Regular cardiac myocyte (primary cell): ENCODE measurements around the gene TDP1. TPM values are rescaled to one million over a fixed set of nuclear protein-coding genes. Genes with fewer than 3 reads are reported as not detected.

Source experiments
- total RNA-seq: library from RNA; depleted of rRNA; stranded (reverse); fragments of >200 nt; gene quantifications from 2 replicates; pipeline ENCODE4 v1.2.3, GENCODE V29; 2014

TDP1 gene
- 23.4 and 33.5 TPM in 2 replicates for total RNA-seq

DNA sequence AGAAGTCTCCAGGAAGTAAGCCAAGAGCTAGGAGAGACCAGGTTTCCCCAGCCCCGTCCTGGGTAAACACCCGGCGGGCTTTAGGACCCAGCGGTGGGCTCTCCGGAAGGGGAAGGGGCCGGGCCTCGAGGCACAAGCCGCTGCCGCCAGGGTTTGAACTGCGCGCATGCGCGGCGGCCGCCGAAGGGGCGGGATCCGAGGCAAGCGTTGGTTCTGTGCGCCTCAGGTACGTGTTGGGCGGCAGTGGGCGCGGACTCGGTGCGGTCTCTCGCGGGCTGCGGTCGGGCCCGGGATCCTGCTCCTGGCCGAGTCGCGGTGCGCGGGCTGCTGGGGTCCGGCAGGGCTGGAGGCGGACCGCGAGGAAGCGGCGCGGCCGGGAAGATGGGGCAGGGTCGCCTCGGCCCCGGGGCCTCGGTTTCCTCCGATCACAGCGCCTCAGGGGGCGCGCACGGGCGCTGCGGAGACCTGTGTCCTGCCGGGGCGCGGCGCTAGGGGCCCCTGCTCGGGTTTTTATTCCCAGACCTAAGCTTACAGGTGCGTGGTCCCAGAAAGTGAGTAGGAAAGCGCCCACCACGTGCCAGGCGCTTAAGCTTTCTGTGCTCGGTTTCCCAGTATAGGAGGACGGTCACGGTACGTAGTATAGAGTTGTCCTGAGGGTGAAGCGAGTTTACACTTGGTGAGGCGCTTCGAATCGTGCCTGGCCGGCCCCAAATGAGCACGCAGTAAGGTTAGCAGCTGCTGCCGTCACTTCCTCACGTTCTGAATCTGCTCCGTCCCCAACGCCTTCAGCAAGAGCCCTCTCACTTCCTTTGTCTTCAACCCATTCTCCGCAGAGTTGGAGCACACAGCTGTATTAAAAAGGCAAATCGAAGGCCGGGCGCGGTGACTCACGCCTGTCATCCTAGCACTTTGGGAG, at the start of gene TDP1:
Gene TDP1, plus strand, starts transcription at position 183 of the 916 bp plus-strand sequence. CDS start 7,188 bp downstream, outside the sequence.

DNA sequence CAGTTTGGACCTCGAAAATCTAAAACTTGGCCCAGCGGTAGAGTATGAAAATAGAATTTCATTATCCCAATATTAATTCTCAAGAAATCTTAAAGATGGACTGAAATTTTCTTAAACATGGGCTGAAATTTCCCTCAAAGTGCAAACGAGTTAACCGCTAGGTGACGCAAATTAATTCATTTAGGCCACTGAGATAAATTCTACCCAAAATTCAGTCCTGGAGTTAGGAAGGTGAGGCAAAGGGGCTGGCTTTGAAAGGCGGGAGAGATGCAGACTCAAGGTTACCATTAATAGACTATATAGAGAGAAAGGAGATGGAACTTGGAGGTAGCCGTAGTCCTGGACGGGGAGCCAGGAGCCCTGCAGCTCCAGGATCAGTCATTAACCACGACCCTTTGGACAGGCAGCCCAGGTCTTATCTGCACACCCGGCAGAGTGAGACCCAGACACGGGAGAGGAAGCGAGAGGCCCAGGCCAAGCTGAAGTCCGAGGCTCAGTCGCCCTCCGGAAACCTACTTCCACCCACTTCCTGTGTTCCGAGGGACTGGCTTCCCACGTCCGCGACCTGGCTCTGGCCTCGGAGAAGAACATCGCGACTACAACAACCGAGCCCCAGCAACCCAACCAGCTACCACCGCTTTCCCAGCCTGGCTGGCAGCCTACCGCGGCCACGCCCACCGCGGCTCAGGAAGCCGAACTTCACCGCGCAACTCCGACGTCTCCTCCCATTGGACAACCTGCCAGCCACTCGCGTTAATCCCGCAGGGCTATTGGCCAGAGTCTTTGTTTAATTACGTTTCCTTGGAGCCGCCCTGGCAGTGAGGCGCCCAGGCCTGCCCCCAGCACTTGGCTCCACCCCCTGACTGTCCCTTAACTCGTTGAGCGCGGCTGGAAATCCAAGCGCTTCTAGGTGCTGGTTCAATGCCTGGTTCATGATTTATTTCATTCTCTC, 1.4 kb upstream of the TDP1 start, which contains the start of gene EFCAB11:
Gene EFCAB11, minus strand, starts transcription at position 661 of the 952 bp plus-strand sequence. Its CDS starts 70 bp downstream, at position 591.

DNA sequence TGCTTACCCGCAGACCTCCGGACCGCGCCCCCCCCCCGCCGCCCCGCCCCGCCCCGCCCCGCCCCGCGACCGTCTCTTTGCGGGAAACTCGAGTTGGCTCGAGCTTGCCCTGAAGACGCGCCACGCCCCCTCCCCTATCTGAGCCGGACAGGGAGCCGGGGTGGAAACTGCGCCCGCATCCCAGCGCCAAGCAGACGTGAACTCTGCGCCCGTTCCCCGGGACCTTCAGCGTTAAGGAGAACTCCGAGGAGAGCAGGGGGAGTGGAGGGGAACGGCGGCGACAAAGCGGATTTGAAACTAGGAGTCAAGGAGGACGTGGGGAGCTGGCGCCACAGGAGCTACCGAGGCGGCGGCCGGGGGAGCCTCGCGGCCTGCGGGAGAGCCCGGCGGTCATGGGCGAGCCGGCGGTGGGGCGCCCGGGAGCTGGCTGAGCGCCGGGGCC, 106.0 kb downstream of the TDP1 start, which contains the start of gene KCNK13:
Gene KCNK13, plus strand, starts transcription at position 310 of the 442 bp plus-strand sequence. CDS start 212 bp downstream, outside the sequence.

Other genes starting within 250 kb of the TDP1 start
- 5.6 and 7.9 TPM in 2 replicates for gene EFCAB11, start 1.2 kb upstream of the TDP1 start, total RNA-seq
- gene KCNK13, start 106.1 kb downstream of the TDP1 start, total RNA-seq: 0.28 and 0.58 TPM in 2 replicates